Esophagus squamous epithelium (tissue), 4 donors: ENCODE results near the gene SURF1.

Experiments used
- POLR2A ChIP-seq, 4 donors: fragments of 450-650 bp; IDR thresholded peaks; one replicate each; pipeline ENCODE4 v1.6.1; 2017; ENCODE audit warnings: antibody characterized with exemption in 4 of 4, mild to moderate bottlenecking in 4 of 4, moderate library complexity in 3 of 4
- TF ChIP-seq, protein P1 (sequence below), 6 experiments: fragments of 450-650 bp in 4 of 6; fragments of 200-600 bp in 2 of 6; sonication (generic) in 2 of 6; IDR thresholded peaks; one replicate each; pipeline ENCODE4 v1.5.1; 2016 to 2019; ENCODE audit warnings: antibody characterized with exemption in 6 of 6, mild to moderate bottlenecking in 4 of 6, moderate library complexity in 4 of 6

DNA sequence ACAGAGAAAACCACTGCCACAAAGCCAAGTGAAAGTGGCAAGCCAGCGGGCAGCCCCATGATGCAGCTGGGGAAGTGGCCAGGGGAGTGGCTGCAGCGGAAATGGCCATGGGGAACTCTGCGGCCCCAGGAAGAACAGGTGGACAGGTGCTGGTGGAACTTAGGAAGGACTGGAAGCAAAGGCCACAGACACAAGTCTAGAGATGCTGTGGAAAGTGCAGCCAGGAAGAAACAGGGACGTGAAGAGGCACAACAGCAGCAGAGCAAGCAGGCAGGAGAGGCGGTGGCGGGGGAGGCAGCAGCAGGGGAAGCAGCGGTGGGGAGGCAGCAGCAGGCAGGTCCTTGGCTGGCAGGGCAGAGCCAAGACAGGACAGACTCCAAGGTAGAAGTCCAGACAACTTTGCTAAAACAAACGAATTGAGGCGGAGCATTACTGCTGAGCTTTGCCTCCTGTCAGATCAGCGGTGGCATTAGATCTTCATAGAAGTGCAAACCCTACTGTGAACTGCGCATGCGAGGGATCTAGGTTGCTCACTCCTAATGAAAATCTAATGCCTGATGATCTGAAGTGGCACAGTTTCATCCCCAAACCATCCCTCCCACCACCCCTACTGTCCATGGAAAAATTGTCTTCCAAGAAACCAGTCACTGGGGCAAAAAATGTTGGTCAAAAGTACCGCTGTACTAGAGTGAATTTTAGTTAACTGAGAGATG is 32.1 kb downstream of the SURF1 start:
- TF ChIP-seq POLR2A (IDR thresholded peaks at IDR 0.05) = no peak
- TF ChIP-seq, protein P1, sequence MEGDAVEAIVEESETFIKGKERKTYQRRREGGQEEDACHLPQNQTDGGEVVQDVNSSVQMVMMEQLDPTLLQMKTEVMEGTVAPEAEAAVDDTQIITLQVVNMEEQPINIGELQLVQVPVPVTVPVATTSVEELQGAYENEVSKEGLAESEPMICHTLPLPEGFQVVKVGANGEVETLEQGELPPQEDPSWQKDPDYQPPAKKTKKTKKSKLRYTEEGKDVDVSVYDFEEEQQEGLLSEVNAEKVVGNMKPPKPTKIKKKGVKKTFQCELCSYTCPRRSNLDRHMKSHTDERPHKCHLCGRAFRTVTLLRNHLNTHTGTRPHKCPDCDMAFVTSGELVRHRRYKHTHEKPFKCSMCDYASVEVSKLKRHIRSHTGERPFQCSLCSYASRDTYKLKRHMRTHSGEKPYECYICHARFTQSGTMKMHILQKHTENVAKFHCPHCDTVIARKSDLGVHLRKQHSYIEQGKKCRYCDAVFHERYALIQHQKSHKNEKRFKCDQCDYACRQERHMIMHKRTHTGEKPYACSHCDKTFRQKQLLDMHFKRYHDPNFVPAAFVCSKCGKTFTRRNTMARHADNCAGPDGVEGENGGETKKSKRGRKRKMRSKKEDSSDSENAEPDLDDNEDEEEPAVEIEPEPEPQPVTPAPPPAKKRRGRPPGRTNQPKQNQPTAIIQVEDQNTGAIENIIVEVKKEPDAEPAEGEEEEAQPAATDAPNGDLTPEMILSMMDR (IDR thresholded peaks at IDR 0.05) = no peak
